ENCODE data around the gene GABARAP.
"Not testable (repeated sequence)": the region's sequence is repeated elsewhere in the genome, so short reads cannot be mapped to it uniquely, and the experiment has no call there.

GABARAP gene

GRCh38 chr17:7260651-7261378 is 18.6 kb upstream of the GABARAP start:
- peak; percentile 42 for DNase-seq

GRCh38 chr17:7260151-7260550 is 17.9 kb upstream of the GABARAP start:
- no peak for DNase-seq

- DNase-seq: no peak
Measured at GRCh38 chr17:7259555-7259889, 17.3 kb upstream of the GABARAP start.

- no peak for DNase-seq
Measured at GRCh38 chr17:7258731-7259554, 16.7 kb upstream of the GABARAP start.

- no peak for DNase-seq
Measured at GRCh38 chr17:7256766-7257456, 14.7 kb upstream of the GABARAP start.

GRCh38 chr17:7254511-7254910 is 12.3 kb upstream of the GABARAP start:
- DNase-seq: no peak

GRCh38 chr17:7253082-7253481 is 10.8 kb upstream of the GABARAP start:
- DNase-seq: no peak

GRCh38 chr17:7252176-7253043 is 10.2 kb upstream of the GABARAP start, which contains the start of gene ELP5:
Gene ELP5 (plus strand): TSS chr17:7252215. CDS start chr17:7252551, 336 bp downstream.
- peak; percentile 84 for DNase-seq

- peak; percentile 99 for DNase-seq
Measured at GRCh38 chr17:7251661-7252175, 9.5 kb upstream of the GABARAP start, which contains the start of gene CTDNEP1. Gene CTDNEP1 (minus strand): TSS chr17:7251734. CDS start chr17:7251296, 438 bp downstream.

GRCh38 chr17:7250695-7251627 is 8.7 kb upstream of the GABARAP start:
- DNase-seq: peak; percentile 16

GRCh38 chr17:7249830-7250229 is 7.6 kb upstream of the GABARAP start:
- DNase-seq: no peak

GRCh38 chr17:7249214-7249613 is 7.0 kb upstream of the GABARAP start:
- no peak for DNase-seq

GRCh38 chr17:7248796-7249195 is 6.5 kb upstream of the GABARAP start:
- DNase-seq: no peak

GRCh38 chr17:7246779-7247178 is 4.5 kb upstream of the GABARAP start:
- DNase-seq: no peak

GRCh38 chr17:7243838-7244237 is 1.6 kb upstream of the GABARAP start:
- not testable (repeated sequence) for DNase-seq

GRCh38 chr17:7243453-7243729 is 1.1 kb upstream of the GABARAP start:
- DNase-seq: no peak

GRCh38 chr17:7242717-7243452 is 636 bp upstream of the GABARAP start:
- DNase-seq: peak; percentile 93

- DNase-seq: no peak
Measured at GRCh38 chr17:7241090-7241733, 1.0 kb downstream of the GABARAP start.

- no peak for DNase-seq
Measured at GRCh38 chr17:7240375-7240774, 1.9 kb downstream of the GABARAP start.
